HG03565 (cell line): ENCODE data around the gene LKAAEAR1.
"Not testable (repeated sequence)": the region's sequence is repeated elsewhere in the genome, so short reads cannot be mapped to it uniquely, and the experiment has no call there.

Source experiments
- ATAC-seq: cut with Tn5 transposase; IDR thresholded peaks from one replicate; pipeline ENCODE4 v1.9.1; 2021; ENCODE audit warnings: mild to moderate bottlenecking, moderate library complexity; ENCODE audit not compliant: unreplicated experiment

LKAAEAR1 gene

DNA sequence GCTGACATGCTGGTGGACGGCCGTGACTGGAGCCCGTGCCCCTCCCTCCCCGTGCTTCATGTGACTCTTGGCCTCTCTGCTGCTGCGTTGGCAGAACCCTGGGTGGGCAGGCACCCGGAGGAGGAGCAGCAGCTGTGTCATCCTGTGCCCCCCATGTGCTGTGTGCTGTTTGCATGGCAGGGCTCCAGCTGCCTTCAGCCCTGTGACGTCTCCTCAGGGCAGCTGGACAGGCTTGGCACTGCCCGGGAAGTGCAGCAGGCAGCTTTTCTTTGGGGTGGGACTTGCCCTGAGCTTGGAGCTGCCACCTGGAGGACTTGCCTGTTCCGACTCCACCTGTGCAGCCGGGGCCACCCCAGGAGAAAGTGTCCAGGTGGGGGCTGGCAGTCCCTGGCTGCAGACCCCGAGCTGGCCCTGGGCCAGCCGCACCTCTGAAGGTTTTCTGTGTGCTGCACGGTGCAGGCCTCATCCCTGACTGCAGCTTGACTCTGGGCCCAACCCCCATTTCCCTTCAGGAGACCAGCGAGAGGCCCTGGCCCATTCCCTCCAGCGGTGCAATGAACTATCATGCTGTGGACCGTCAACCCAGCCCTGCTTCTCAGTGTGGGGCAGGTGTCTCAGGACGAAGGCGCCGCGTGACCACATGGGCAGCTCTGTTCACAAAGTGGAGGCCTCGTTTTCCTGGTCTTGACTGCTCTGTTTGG lies 15.0 kb upstream of the LKAAEAR1 start:
- no peak for ATAC-seq

DNA sequence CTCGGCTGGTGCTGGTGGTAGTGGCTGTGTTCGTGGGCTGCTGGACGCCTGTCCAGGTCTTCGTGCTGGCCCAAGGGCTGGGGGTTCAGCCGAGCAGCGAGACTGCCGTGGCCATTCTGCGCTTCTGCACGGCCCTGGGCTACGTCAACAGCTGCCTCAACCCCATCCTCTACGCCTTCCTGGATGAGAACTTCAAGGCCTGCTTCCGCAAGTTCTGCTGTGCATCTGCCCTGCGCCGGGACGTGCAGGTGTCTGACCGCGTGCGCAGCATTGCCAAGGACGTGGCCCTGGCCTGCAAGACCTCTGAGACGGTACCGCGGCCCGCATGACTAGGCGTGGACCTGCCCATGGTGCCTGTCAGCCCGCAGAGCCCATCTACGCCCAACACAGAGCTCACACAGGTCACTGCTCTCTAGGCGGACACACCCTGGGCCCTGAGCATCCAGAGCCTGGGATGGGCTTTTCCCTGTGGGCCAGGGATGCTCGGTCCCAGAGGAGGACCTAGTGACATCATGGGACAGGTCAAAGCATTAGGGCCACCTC lies 14.3 kb upstream of the LKAAEAR1 start:
- ATAC-seq = no peak

DNA sequence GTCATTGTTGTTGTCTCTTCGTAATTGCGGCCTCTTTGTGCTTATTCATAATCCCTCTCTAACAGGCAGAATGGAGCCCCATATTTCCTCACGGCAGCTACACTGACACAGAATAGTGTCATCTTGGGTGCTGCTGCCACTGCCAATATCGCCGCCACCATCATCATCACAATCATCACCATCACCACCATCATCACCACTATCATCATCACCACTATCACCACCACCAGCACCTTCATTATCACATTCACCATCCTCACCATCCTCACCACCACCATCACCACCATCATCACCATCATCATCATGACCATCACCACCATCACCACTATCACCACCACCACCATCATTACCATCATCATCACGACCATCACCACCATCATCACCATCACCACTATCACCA lies 12.3 kb upstream of the LKAAEAR1 start:
- ATAC-seq = no peak

DNA sequence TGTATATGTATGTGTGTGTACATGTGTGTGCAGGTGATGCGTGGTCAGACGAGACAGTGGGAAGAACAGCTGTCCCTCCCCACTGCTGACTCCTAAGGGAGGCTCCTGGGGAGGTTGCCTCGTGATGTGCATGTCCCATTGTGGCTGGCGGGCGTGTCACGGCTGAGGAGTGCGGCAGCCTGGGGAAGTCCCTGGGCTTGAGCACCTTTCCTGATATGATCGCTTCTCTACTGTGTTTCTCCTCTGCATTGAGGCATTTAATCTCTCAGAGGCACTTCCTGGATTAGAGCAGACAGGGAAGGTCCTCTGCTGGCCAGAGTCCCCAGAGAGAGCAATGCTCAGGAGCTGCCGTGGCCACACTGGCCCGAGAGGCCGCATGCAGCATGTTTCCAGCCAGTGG lies 11.7 kb upstream of the LKAAEAR1 start:
- no peak for ATAC-seq

DNA sequence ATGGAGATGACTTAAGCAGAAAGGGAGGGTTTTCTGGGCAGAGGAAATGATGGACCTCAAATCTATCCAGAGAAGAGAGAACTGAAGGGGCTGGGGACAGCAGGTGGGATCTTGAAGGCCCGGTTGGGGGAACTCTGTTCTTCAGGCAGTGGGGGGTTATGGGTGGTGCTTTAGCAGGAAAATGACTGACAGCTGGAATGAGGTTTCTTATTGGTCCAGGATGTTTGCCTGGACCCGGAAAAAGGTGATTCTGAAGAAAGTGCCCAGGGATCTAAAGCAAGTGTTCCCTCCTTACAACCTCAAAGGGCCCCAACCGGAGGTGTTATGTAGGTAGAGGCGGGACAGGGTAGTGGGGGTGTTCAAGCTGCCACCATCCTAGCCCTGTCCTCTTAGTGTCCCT lies 11.3 kb upstream of the LKAAEAR1 start:
- ATAC-seq = no peak

DNA sequence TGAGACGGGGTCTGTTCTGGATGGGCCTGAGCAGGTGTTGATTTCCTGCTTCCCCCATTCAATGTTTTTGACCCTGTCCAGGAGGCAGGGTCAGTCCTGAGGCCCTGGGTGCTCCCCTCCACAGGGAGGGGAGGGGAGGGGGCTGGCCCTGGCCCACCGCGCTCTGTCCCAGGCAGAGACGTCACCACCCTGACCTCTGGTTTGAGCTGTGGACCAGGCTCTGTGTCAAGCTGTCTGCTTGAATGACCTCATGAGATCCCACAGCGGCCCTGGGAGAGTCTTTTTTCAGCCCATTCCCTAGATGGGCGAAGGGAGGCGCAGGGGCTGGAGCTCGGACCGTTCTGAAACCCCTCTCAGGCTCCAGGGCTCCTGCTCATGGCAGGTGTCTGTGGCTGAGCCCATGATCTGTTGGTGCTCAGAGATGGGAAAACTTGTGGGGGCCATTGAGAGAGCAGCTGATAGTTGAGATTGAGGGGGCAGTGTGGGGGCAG lies 8.9 kb upstream of the LKAAEAR1 start:
- no peak for ATAC-seq

DNA sequence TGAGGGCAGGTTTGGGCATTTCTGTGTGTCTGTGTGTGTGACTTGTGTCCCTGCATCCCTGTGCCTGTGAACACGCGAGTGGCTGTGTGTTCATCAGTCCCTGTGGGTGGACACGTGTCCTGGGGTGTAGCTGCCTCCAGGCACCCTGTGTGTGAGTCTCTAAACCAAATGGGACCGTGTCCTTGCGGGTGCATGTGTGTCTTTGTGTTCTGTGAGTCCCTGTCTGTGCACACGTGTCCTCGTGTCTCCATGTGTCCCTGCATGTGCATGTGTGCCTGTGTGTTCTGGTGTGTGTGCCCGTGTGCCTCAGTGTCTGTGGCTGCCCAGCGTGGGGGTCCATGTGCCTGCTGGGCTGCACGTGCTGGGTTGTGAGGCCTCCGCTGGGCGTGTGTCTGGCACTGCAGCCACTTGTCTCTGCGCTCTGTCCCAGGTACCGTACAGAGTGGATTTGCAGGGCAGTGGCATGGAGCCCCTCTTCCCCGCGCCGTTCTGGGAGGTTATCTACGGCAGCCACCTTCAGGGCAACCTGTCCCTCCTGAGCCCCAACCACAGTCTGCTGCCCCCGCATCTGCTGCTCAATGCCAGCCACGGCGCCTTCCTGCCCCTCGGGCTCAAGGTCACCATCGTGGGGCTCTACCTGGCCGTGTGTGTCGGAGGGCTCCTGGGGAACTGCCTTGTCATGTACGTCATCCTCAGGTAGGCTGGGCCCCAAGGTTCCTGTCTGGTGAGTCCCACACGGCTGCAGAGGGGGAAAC lies 8.2 kb upstream of the LKAAEAR1 start:
- ATAC-seq = no peak

DNA sequence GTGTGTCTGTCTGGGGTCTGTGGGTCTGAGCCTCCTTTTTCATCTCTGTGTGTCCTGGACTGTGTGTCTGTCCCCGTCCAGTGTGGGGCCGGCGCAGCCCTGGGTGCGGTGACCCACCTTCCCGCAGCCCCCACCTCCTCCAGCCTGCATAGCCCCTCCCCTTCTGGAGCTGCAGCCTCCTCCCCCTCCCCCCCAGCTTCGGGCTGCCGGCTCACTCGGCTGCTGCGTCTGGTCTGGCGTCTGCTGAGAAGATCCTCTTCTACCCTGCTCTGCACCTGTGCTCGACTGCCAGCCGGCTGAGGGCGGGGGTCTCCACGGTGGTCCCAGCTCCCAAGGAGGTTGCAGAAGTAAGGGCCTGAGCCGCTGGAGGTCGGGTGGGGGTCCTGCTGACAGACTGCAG lies 7.6 kb upstream of the LKAAEAR1 start:
- ATAC-seq = no peak

DNA sequence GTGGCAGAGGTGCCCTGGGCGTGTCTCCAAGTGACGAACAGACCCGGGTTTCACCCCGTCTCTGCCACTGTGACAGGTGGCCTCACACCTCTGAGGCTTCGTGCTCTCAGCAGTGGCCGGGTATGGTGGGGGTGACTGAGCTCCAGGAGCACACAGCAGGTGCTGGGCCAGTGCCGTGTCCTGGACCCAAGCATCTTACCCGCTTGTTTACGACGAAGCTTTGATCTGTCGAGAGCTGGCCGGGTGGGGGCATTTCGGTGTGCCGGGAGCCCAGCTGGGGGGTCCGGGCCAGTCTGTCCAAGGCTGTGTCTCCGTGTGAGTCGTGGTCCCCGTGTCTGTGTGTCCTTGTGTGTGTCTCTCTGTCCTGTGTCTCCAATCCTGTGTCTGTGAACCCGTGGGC lies 7.1 kb upstream of the LKAAEAR1 start:
- ATAC-seq = no peak

DNA sequence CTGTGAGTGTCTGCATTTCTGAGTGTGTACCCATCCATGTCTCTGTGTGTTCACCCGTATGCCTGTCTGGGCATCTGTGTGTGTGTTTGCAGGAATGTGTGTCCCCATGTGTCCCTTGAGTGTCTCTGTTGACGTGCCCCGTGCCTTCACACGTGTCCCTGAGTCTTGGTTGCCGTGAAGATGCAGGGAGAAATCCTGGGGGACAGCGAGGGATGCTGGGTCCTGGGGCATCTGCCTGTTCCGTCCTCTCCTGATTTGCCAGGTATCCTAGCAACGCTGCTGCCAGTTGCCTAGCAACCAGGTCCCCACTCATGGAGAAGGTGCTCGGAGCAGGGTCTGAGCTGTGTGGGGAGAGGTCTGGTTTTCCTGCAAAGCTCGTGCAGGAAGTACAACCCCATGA lies 6.0 kb upstream of the LKAAEAR1 start:
- no peak for ATAC-seq

DNA sequence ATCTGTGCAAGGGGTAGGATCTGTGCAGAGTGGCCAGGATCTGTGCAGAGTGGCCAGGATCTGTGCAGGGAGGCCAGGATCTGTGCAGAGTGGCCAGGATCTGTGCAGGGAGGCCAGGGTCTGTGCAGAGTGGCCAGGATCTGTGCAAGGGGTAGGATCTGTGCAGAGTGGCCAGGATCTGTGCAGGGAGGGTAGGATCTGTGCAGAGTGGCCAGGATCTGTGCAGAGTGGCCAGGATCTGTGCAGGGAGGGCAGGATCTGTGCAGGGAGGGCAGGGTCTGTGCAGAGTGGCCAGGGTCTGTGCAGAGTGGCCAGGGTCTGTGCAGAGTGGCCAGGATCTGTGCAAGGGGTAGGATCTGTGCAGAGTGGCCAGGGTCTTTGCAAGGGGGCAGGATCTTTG lies 4.4 kb upstream of the LKAAEAR1 start:
- not testable (repeated sequence) for ATAC-seq

DNA sequence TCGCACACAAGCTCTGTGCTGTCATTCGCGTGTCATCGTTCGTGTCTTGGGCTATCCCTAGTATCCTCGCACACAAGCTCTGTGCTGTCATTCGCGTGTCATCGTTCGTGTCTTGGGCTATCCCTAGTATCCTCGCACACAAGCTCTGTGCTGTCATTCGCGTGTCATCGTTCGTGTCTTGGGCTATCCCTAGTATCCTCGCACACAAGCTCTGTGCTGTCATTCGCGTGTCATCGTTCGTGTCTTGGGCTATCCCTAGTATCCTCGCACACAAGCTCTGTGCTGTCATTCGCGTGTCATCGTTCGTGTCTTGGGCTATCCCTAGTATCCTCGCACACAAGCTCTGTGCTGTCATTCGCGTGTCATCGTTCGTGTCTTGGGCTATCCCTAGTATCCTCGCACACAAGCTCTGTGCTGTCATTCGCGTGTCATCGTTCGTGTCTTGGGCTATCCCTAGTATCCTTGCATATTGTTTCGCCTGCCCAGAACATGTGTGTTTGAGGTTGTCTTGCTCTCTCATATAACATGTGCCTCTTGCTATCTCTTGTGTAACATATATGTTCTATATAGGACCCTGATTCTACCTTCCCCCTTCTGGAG lies 3.1 kb upstream of the LKAAEAR1 start:
- ATAC-seq = not testable (repeated sequence)

DNA sequence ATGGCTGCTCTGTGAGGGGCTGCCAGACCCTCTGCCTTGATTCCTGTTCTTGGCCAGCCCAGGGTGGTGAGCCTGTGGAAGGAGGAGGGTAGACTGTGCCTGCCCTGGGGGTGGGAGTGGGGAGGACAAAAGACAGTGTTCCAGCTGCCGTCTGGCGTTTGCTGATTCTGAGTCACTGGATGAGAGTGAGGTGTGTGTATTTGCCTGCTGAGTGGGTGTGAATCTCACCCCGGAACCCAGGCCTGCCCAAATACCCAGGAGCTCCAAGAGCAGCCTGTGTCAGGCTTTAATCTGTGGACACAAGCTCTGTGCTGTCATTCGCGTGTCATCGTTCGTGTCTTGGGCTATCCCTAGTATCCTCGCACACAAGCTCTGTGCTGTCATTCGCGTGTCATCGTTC lies 2.6 kb upstream of the LKAAEAR1 start:
- ATAC-seq = no peak

DNA sequence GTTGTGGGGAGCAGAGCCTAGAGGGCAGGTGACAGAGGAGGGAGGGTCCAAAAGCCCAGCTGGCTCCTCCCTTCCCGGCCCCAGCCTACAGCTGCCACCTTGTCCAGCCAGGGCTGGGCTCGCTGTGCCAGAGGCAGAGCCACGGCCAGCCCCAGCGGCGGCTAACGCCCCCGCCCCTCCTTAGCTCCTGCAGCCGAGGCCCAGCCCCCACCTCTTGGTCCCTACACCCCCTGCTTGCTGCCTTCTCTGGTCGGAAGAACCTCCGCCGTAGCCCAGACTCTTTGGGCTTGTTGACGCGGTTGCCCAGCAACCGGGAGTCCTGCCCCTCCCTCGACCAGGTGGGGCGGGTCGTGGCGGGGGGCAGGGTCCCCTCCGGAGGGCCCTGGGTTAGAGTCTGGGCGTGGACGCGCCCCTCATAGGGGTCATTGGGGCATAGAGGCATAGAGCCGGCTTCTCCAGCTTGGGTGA lies 521 bp upstream of the LKAAEAR1 start:
- no peak for ATAC-seq

DNA sequence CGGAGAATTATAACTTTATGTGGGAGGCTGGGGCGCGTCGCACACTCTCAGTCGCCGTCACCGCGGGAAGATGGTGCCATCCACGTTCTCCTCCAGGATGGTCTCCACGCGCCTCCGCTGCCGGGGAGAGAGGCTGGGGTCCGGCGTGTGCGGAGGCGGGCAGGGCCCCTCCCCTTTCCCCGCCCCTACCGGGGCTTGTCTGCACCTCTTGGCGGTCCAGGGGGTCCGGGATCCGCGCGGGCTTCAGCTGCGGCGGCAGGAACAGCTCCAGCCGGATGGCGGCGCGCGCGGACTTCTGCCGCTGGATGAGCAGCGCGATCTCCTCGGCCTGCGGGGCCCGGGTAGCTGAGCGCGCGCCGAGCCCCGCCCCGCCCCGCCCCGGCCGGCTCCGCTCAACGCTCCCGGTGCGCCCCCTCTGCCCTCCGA lies 807 bp downstream of the LKAAEAR1 start:
- ATAC-seq = no peak

DNA sequence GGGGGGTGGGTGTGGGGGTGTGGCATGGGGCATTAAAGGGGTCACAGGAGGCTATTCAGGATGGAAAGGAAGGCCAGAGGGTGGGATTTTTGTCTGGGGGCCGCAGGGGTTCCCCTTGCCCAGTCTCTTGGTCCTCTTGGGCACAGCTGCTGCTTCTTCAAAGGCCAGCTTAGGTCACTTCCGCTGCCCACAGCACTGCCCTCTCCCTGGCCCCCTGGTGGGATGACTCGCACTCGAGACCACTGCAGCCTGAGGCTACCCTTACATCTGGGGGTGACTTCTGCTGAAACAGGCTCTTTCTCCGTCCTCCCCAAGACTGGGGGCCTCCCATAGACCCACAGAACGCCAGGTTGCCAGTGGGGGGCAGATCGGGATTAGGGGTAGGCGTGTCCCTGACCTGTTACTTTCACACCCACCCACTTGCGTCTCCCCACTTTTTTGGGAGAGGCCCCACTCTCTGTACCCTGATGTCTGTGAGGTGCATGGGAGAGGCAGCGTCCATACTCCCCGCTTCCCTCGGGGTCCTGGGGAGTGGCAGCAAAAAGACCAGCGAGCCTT lies 1.3 kb downstream of the LKAAEAR1 start:
- no peak for ATAC-seq

DNA sequence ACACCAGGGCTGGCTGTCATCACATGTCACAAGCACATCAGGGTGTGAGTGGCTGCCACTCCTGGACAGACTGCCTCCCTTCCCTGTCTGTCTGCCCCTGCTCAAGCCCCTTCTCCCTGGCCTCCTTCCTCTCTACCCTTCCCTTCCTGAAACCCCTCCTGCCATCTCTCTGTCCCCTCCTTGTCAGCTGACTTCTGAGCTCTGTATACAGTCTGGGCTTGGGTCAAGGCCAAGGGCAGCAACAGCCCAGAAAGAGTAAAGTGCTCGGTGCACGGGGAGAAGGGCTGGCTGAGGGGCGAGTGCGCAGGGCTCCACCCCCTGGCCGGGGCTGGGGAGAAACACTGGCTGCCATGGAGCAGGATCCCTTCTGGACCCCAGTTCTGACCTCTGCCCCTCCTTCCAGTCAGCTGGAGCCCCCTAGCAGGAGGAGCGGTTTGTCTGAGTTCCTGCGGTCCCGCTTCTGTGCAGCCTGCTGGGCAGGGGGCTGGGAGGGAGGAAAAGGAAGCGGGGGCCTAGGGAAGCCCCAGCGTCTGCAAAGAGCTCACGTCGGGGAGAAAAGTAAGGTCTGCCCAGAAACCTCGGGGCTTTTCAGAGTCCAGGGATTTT lies 2.0 kb downstream of the LKAAEAR1 start:
- ATAC-seq = no peak

DNA sequence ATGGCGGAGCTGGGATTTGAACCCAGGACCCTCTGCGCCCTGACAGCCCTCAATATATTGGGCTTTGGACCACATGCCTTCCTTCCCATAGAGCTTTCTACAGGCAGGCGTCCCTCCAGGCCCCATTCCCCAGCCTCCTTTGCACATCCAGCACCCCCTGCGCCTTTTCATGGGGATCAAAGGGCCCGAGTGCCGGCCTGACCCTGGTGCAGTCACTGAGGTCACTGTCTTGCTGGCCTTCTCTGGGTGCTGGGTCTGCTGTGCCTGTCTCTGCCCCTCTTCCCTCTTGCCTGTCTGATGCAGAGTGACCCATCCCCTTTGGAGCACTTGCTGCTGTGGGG lies 2.6 kb downstream of the LKAAEAR1 start:
- no peak for ATAC-seq

DNA sequence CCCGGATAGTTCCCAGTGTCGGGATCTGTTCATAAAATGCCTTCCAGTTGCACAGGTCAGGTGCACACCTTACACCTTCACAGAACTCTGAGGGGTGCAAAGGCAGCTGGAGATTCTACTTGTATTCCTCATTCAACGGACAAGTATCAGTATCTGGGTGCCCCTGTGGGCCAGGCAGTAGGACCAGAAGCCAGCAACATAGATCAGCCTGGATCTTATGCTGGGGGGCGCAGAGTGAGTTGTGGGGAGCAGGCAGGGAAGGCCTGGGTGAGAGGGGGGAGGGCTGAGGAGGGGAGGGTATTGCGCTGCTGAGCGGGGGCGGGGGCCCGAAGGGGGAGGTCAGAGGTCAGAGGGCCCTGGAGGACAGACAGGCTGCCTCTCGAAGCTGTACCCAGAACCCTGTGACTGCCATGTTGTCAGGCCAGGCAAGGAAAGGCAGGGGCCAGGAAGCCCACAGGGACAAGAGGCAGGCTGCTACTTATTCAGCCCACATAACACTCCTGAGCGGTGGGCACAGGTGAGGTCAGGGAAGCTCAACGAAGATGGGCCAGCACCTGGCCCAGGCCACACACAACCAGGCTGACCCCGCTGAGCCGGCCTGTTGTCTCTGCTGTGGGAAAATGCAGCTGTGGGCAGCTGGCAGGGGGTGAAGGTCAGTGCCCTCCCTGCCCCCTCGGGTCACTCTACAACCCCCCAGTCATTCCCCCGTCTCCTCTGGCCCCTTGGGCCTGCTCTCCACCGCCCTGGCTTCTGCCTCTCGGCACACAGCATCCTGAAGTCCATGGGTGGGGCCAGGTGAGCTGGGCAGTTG lies 3.2 kb downstream of the LKAAEAR1 start:
- no peak for ATAC-seq
